ENCODE results near the gene GET4. TPM values are rescaled to one million over a fixed set of nuclear protein-coding genes. Genes with fewer than 3 reads are reported as not detected.

Gene GET4
- total and polyA plus RNA-seq, 2 of the 13 experiments (the other 11 are each of a cell fraction or from before 2014, with no cell fraction given): 28.2 to 35.2 TPM

DNA sequence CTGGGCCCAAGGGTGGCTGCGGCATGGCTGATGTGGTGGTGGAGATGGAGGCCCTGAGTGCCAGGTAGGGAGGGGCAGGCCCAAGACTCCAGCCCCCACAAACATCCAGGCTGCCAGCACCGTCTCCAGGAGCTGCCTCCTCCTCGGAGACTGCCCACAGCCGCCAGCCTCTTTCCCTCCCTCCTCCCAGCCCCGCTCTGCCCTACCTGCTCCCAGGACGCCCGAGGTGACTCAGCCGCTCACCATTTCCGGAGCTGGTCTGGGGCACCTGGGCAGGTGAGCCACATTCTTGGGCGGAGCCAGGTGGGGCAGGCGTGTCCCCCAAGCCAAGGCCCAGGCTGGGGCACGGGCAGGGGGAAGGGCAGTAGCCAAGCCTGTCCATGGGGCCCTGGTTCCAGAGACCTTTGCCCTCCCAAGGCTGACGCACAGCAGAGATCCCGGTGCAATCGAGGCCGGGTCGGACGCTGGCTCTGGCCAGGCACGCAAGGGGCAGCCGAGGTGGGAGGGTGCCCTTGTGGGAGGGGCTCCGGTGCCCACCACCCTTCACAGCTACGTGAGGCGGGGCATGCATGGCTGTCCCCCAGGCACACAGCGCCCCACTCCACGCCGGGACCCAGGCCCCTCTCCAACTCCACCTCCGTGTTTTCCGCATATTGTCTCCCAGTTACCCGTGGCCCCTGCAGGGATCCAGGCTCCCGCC is 69.4 kb downstream of the GET4 start (continued):
- TF ChIP-seq ZFY (CRISPR knock-in tag; IDR thresholded peaks at IDR 0.05) (peak; percentile 37; the same call in 1 of the 2 replicates), NFE2L1 (CRISPR knock-in tag; IDR thresholded peaks at IDR 0.05; ENCODE audit: borderline replicate concordance) (no peak), ZNF782 (CRISPR knock-in tag; IDR thresholded peaks at IDR 0.05; ENCODE audit: borderline replicate concordance) (no peak), TCF12 (IDR thresholded peaks at IDR 0.05) (no peak), TCF12 (CRISPR knock-in tag; IDR thresholded peaks at IDR 0.05) (0 out of 2 replicates have a peak, but pooled peaks have one; percentile 25), SKIL (CRISPR knock-in tag; IDR thresholded peaks at IDR 0.05; ENCODE audit: borderline replicate concordance) (0 out of 2 replicates have a peak, but pooled peaks have one; percentile 22), ZNF460 (CRISPR knock-in tag; IDR thresholded peaks at IDR 0.05; ENCODE audit: borderline replicate concordance) (0 out of 2 replicates have a peak, but pooled peaks have one; percentile 14), ZBTB7A (CRISPR knock-in tag; IDR thresholded peaks at IDR 0.05) (peak; percentile 48; the same call in 1 of the 2 replicates), PCBP1 (IDR thresholded peaks at IDR 0.05; ENCODE audit: borderline replicate concordance, low read depth, low read length) (0 out of 2 replicates have a peak, but pooled peaks have one; percentile 37), RBFOX2 (IDR thresholded peaks at IDR 0.05; ENCODE audit: low read depth, low read length) (peak; percentile 68), RXRB (CRISPR knock-in tag; IDR thresholded peaks at IDR 0.05; ENCODE audit: borderline replicate concordance) (0 out of 2 replicates have a peak, but pooled peaks have one; percentile 11), NONO (IDR thresholded peaks at IDR 0.05) (no peak), NONO (CRISPR knock-in tag; conservative IDR thresholded peaks at IDR 0.05) (peak; percentile 41; the same call in 1 of the 2 replicates), HOXA3 (CRISPR knock-in tag; IDR thresholded peaks at IDR 0.05) (peak; percentile 39; the same call in 1 of the 2 replicates), ZNF772 (CRISPR knock-in tag; IDR thresholded peaks at IDR 0.05) (peak; percentile 60; the same call in 1 of the 2 replicates), ZNF225 (CRISPR knock-in tag; IDR thresholded peaks at IDR 0.05) (peak; percentile 35; the same call in 1 of the 2 replicates), NR2F1 (CRISPR knock-in tag; IDR thresholded peaks at IDR 0.05) (0 out of 4 replicates have a peak, but pooled peaks of 1 of the 2 experiments have one; percentile 26), ZNF274 (CRISPR knock-in tag; IDR thresholded peaks at IDR 0.05) (0 out of 2 replicates have a peak, but pooled peaks have one; percentile 28)
- TF ChIP-seq, protein P1, sequence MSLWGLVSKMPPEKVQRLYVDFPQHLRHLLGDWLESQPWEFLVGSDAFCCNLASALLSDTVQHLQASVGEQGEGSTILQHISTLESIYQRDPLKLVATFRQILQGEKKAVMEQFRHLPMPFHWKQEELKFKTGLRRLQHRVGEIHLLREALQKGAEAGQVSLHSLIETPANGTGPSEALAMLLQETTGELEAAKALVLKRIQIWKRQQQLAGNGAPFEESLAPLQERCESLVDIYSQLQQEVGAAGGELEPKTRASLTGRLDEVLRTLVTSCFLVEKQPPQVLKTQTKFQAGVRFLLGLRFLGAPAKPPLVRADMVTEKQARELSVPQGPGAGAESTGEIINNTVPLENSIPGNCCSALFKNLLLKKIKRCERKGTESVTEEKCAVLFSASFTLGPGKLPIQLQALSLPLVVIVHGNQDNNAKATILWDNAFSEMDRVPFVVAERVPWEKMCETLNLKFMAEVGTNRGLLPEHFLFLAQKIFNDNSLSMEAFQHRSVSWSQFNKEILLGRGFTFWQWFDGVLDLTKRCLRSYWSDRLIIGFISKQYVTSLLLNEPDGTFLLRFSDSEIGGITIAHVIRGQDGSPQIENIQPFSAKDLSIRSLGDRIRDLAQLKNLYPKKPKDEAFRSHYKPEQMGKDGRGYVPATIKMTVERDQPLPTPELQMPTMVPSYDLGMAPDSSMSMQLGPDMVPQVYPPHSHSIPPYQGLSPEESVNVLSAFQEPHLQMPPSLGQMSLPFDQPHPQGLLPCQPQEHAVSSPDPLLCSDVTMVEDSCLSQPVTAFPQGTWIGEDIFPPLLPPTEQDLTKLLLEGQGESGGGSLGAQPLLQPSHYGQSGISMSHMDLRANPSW (CRISPR knock-in tag; IDR thresholded peaks at IDR 0.05; ENCODE audit: borderline replicate concordance): no peak

Measured in HepG2 (cell line).